HepG2 (cell line): ENCODE measurements around the gene TAL2. TPM values are rescaled to one million over a fixed set of nuclear protein-coding genes. Genes with fewer than 3 reads are reported as not detected.

Experiments used
- ATAC-seq: fragments of 200-7000 bp; cut with Tn5 transposase; 3 replicates; pipeline ENCODE4 v1.9.1; 2020; ENCODE audit warnings: mild to moderate bottlenecking, moderate library complexity
- BruUV-seq: library from RNA; stranded (reverse); fragments of 400-500 nt; replicated peaks from 2 replicates; lab custom pipeline; 2021; lab: Mats Ljungman, UMichigan
- CTCF ChIA-PET: fragments of 300-600 bp; formaldehyde crosslinking; extraction: SDS; loops from one replicate; lab custom pipeline; 2021; ENCODE audit warnings: low total read pairs, inconsistent platforms, low intra/inter-chr PET ratio; lab: Yijun Ruan, JAX
- POLR2A ChIA-PET: fragments of 350-600 bp; sonication (Branson Sonifier 250); formaldehyde crosslinking; loops from one replicate; lab custom pipeline; 2020; ENCODE audit warnings: antibody characterized with exemption, inconsistent platforms; lab: Yijun Ruan, JAX
- DNase-seq: peaks from one replicate; pipeline ENCODE4 v3.0.0-alpha.2; 2015; ENCODE audit warnings: low spot score
- FAIRE-seq: peaks from 3 replicates; lab custom pipeline; 2011; peaks lifted over from hg19 to GRCh38; lab: Jason Lieb, UNC
- H2AFZ ChIP-seq: one replicate; pipeline ENCODE4 v1.6.1; 2011; ENCODE audit warnings: low read length, inconsistent platforms
- H3K27ac ChIP-seq: fragments of 300-600 bp; 3 replicates; pipeline ENCODE4 v1.8.0; 2011; ENCODE audit warnings: mixed run types, mild to moderate bottlenecking, mixed read lengths, low read length, inconsistent platforms; ENCODE audit not compliant: insufficient read depth; ENCODE audit errors: extremely low read length
- H3K27me3 ChIP-seq, 2 experiments: fragments of 200-600 bp in 1 of 2; 2 replicates in 1 of 2; 3 replicates in 1 of 2; pipeline versions ENCODE4 v1.6.0 to v1.8.0; 2011; ENCODE audit warnings: low read length in 2 of 2, mild to moderate bottlenecking in 2 of 2, moderate library complexity in 2 of 2, inconsistent platforms in 1 of 2; ENCODE audit not compliant: insufficient read depth in 2 of 2, control insufficient read depth in 1 of 2
- H3K36me3 ChIP-seq, 2 experiments: fragments of 200-600 bp in 1 of 2; replicated peaks in 1 of 2; 2 replicates in 1 of 2; 3 replicates in 1 of 2; pipeline versions ENCODE4 v1.5.1 to v1.8.0; 2011; ENCODE audit warnings: low read length in 2 of 2, inconsistent platforms in 1 of 2; ENCODE audit not compliant: insufficient read depth in 2 of 2, control insufficient read depth in 1 of 2
- H3K4me1 ChIP-seq: 2 replicates; pipeline ENCODE4 v1.5.1; 2012; ENCODE audit warnings: low read length, inconsistent platforms; ENCODE audit not compliant: insufficient read depth
- H3K4me2 ChIP-seq: 2 replicates; pipeline ENCODE4 v1.6.0; 2011; ENCODE audit warnings: low read depth, low read length, inconsistent platforms
- H3K4me3 ChIP-seq, 3 experiments: fragments of 200-600 bp in 1 of 3; sonication (generic), shearing (Covaris generic) in 1 of 3; replicated peaks in 1 of 3; 2 replicates each; pipeline ENCODE4 v1.5.1; 2011 to 2016; ENCODE audit warnings: low read length in 3 of 3, inconsistent platforms in 2 of 3, low read depth in 2 of 3, mild to moderate bottlenecking in 2 of 3, control low read depth in 1 of 3, mixed read lengths in 1 of 3; ENCODE audit not compliant: insufficient read depth in 1 of 3
- H3K79me2 ChIP-seq: one replicate; pipeline ENCODE4 v1.6.1; 2011; ENCODE audit warnings: low read length, inconsistent platforms; ENCODE audit not compliant: insufficient read depth
- H3K9ac ChIP-seq: 2 replicates; pipeline ENCODE4 v1.6.0; 2011; ENCODE audit warnings: mild to moderate bottlenecking, low read depth, low read length, inconsistent platforms; ENCODE audit not compliant: insufficient read depth
- H3K9me3 ChIP-seq: 2 replicates; pipeline ENCODE4 v1.5.1; 2012; ENCODE audit warnings: mild to moderate bottlenecking, low read length
- H4K20me1 ChIP-seq: 2 replicates; pipeline ENCODE4 v1.6.0; 2011; ENCODE audit warnings: inconsistent platforms, mild to moderate bottlenecking, low read length, moderate library complexity; ENCODE audit not compliant: insufficient read depth
- ATF7-NPFF ChIP-seq: sonication (generic); formaldehyde crosslinking; IDR thresholded peaks from 2 replicates; pipeline ENCODE4 v1.8.1; 2023; ENCODE audit warnings: mild to moderate bottlenecking, low read depth, missing genetic modification reagents, moderate library complexity
- HMGXB3 ChIP-seq: sonication (generic); formaldehyde crosslinking; IDR thresholded peaks from 2 replicates; pipeline ENCODE4 v1.4.0; 2020; ENCODE audit warnings: missing genetic modification reagents, borderline replicate concordance
- KDM2A ChIP-seq: sonication (generic); formaldehyde crosslinking; IDR thresholded peaks from 2 replicates; pipeline ENCODE4 v1.4.0; 2020; ENCODE audit warnings: low read depth, missing genetic modification reagents, borderline replicate concordance
- MAFF ChIP-seq: IDR thresholded peaks from 2 replicates; pipeline ENCODE4 v1.6.1; 2011; ENCODE audit warnings: low read depth, low read length, improper control_type of control experiment
- MIER3 ChIP-seq: IDR thresholded peaks from 2 replicates; pipeline ENCODE4 v1.6.1; 2016; ENCODE audit warnings: missing compliant biosample characterization, borderline replicate concordance
- PHB2 ChIP-seq: fragments of 450-650 bp; IDR thresholded peaks from 2 replicates; pipeline ENCODE4 v1.6.1; 2018; ENCODE audit not compliant: partially characterized antibody
- YY1 ChIP-seq: IDR thresholded peaks from 2 replicates; pipeline ENCODE4 v1.6.1; 2011; ENCODE audit warnings: low read length, low read depth, moderate library complexity, mild to moderate bottlenecking; ENCODE audit not compliant: insufficient read depth, insufficient replicate concordance
- ZFP41 ChIP-seq: sonication (generic); formaldehyde crosslinking; IDR thresholded peaks from 2 replicates; pipeline ENCODE4 v1.4.0; 2020; ENCODE audit warnings: mild to moderate bottlenecking, missing genetic modification reagents, borderline replicate concordance
- ZNF790 ChIP-seq: sonication (generic); formaldehyde crosslinking; IDR thresholded peaks from 2 replicates; pipeline ENCODE4 v1.8.0; 2022; ENCODE audit warnings: missing genetic modification reagents, mild to moderate bottlenecking, borderline replicate concordance
- WGBS: methylation state at CpG from one replicate; pipeline ENCODE4 v1.1.6; 2017; ENCODE audit warnings: low lambda C conversion rate; 5-methylcytosine and 5-hydroxymethylcytosine counted together
- in situ Hi-C: cut with HindIII; loops from 2 replicates; pipeline ENCODE4 v1.10.0; 2017; ENCODE audit warnings: low pct_unique_long_range_greater_than_20kb; ENCODE audit not compliant: extremely low pct_ligation_motif_present
- intact Hi-C: fragments of 100-400 bp; cut with micrococcal nuclease; formaldehyde crosslinking; loops from one replicate; pipeline ENCODE4 v1.10.0; 2022; ENCODE audit not compliant: unreplicated experiment
- polyA plus RNA-seq, 8 experiments: library from polyadenylated mRNA; depleted of rRNA in 3 of 8; stranded (reverse) in 7 of 8; unstranded in 1 of 8; fragments of >200 nt; fragmentation: Illumina TruSeq in 4 of 8; extraction: Trizol in 4 of 8; gene quantifications; 2 replicates each; pipeline versions ENCODE4 v1.2.1 to v1.2.3, GENCODE V29; 2011 to 2016; ENCODE audit warnings: low read depth in 4 of 8, missing spikeins in 1 of 8, mixed read lengths in 1 of 8; ENCODE audit not compliant: insufficient read depth in 1 of 8
- total RNA-seq, 5 experiments: library from RNA; depleted of rRNA; stranded (reverse); fragments of >200 nt; fragmentation: Illumina TruSeq; extraction: Trizol; gene quantifications; 2 replicates each; pipeline ENCODE4 v1.2.3, GENCODE V29; 2016; ENCODE audit warnings: low read depth in 1 of 5
- TF ChIP-seq, protein P1 (sequence below): sonication (generic); formaldehyde crosslinking; IDR thresholded peaks from 2 replicates; pipeline ENCODE4 v1.5.1; 2020; ENCODE audit warnings: missing genetic modification reagents, mild to moderate bottlenecking, borderline replicate concordance
- TF ChIP-seq, protein P2 (sequence below): sonication (generic); formaldehyde crosslinking; IDR thresholded peaks from 2 replicates; pipeline ENCODE4 v1.5.1; 2020; ENCODE audit warnings: missing genetic modification reagents, mild to moderate bottlenecking, borderline replicate concordance
- TF ChIP-seq, protein P3 (sequence below): sonication (generic); formaldehyde crosslinking; IDR thresholded peaks from 2 replicates; pipeline ENCODE4 v1.5.0; 2020; ENCODE audit warnings: missing genetic modification reagents, mild to moderate bottlenecking, borderline replicate concordance

Gene TAL2
- total and polyA plus RNA-seq, 2 of the 13 experiments (the other 11 are each of a cell fraction or from before 2014, with no cell fraction given), result 0.22 TPM; not detected in 1

- TF ChIP-seq HMGXB3 (CRISPR knock-in tag), result no peak
- TF ChIP-seq MAFF, result no peak
- TF ChIP-seq, protein P1, sequence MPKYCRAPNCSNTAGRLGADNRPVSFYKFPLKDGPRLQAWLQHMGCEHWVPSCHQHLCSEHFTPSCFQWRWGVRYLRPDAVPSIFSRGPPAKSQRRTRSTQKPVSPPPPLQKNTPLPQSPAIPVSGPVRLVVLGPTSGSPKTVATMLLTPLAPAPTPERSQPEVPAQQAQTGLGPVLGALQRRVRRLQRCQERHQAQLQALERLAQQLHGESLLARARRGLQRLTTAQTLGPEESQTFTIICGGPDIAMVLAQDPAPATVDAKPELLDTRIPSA (CRISPR knock-in tag), result no peak
- TF ChIP-seq ATF7-NPFF (CRISPR knock-in tag), result no peak
Measured at GRCh38 chr9:105662184-105663104, at the start of gene TAL2 (continued).

GRCh38 chr9:105621001-105621400, 41.3 kb upstream of the TAL2 start:
- ATAC-seq (no peak), DNase-seq (no peak), FAIRE-seq (no peak)
- H2AFZ ChIP-seq, result no peak overlapping the region
- no peak overlapping the region for H3K9ac ChIP-seq
- intact Hi-C loops, result no loop called here
- H3K4me3 ChIP-seq, result no peak overlapping the region
- H3K9me3 ChIP-seq, result no peaks in the 10 kb centered on the region
- no peaks in the 10 kb centered on the region for H3K27me3 ChIP-seq
- H4K20me1 ChIP-seq, result no peaks in the 10 kb centered on the region
- no peaks in the 10 kb centered on the region for H3K4me1 ChIP-seq
- CTCF ChIA-PET, result no interaction called here
- H3K36me3 ChIP-seq, result no peaks in the 10 kb centered on the region
- POLR2A ChIA-PET, result no interaction called here
- WGBS, result 98% methylated on average over 2 of the region's 2 CpGs
- H3K4me2 ChIP-seq, result no peak overlapping the region
- H3K27ac ChIP-seq, result no peak overlapping the region
- no TSS peak for BruUV-seq
- H3K79me2 ChIP-seq, result no peaks in the 10 kb centered on the region
- in situ Hi-C loops, result no loop called here
- TF ChIP-seq ZNF790 (CRISPR knock-in tag) (no peak), MIER3 (CRISPR knock-in tag) (no peak), KDM2A (CRISPR knock-in tag) (no peak), YY1 (no peak), PHB2 (no peak), ZFP41 (CRISPR knock-in tag) (no peak)
- TF ChIP-seq, protein P2, sequence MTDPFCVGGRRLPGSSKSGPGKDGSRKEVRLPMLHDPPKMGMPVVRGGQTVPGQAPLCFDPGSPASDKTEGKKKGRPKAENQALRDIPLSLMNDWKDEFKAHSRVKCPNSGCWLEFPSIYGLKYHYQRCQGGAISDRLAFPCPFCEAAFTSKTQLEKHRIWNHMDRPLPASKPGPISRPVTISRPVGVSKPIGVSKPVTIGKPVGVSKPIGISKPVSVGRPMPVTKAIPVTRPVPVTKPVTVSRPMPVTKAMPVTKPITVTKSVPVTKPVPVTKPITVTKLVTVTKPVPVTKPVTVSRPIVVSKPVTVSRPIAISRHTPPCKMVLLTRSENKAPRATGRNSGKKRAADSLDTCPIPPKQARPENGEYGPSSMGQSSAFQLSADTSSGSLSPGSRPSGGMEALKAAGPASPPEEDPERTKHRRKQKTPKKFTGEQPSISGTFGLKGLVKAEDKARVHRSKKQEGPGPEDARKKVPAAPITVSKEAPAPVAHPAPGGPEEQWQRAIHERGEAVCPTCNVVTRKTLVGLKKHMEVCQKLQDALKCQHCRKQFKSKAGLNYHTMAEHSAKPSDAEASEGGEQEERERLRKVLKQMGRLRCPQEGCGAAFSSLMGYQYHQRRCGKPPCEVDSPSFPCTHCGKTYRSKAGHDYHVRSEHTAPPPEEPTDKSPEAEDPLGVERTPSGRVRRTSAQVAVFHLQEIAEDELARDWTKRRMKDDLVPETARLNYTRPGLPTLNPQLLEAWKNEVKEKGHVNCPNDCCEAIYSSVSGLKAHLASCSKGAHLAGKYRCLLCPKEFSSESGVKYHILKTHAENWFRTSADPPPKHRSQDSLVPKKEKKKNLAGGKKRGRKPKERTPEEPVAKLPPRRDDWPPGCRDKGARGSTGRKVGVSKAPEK, result no peak
- TF ChIP-seq, protein P3, sequence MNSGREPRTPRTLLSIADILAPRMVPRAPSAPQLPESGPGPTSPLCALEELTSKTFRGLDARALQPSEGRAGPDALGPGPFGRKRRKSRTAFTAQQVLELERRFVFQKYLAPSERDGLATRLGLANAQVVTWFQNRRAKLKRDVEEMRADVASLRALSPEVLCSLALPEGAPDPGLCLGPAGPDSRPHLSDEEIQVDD (CRISPR knock-in tag), result no peak
